Bronchial epithelial cell (primary cell): ENCODE results near the gene TMIGD2. TPM values are rescaled to one million over a fixed set of nuclear protein-coding genes. Genes with fewer than 3 reads are reported as not detected.
"Not testable (repeated sequence)": the region's sequence is repeated elsewhere in the genome, so short reads cannot be mapped to it uniquely, and the experiment has no call there.

Source experiments
- DNase-seq: peaks from one replicate; pipeline ENCODE4 v3.0.0-alpha.2; 2010; ENCODE audit warnings: low read depth
- FAIRE-seq: peaks from 2 replicates; lab custom pipeline; 2011; peaks lifted over from hg19 to GRCh38; lab: Jason Lieb, UNC
- H3K27me3 ChIP-seq: 2 replicates; pipeline ENCODE4 v1.5.1; 2011; ENCODE audit warnings: low read length; ENCODE audit not compliant: control insufficient read depth, insufficient read depth
- H3K36me3 ChIP-seq: 2 replicates; pipeline ENCODE4 v1.5.1; 2011; ENCODE audit warnings: low read length; ENCODE audit not compliant: control insufficient read depth, insufficient read depth
- H3K4me3 ChIP-seq: 2 replicates; pipeline ENCODE4 v1.5.1; 2011; ENCODE audit warnings: mild to moderate bottlenecking, low read depth, low read length, control low read depth
- CTCF ChIP-seq: IDR thresholded peaks from 2 replicates; pipeline ENCODE4 v1.5.1; 2011; ENCODE audit warnings: mild to moderate bottlenecking, moderate library complexity, low read length, control low read depth, inconsistent platforms; ENCODE audit not compliant: insufficient read depth, severe bottlenecking
- total RNA-seq: library from RNA; depleted of rRNA; stranded (reverse); fragments of >200 nt; gene quantifications from 2 replicates; pipeline ENCODE4 v1.2.1, GENCODE V29; 2014

TMIGD2 gene
- total RNA-seq, 1 donor from 2014 or later, result not detected

GRCh38 chr19:4257025-4257424 is 45.2 kb downstream of the TMIGD2 start:
- peaks cover 21% of the 10 kb centered on the region for H3K36me3 ChIP-seq
- TF ChIP-seq CTCF, result no peak
- H3K27me3 ChIP-seq, result no peaks in the 10 kb centered on the region
- no peak for DNase-seq
- FAIRE-seq, result no peak
- no peak overlapping the region for H3K4me3 ChIP-seq

GRCh38 chr19:4256563-4256962 is 45.6 kb downstream of the TMIGD2 start:
- FAIRE-seq, result no peak
- H3K36me3 ChIP-seq, result peaks cover 19% of the 10 kb centered on the region
- no peak for DNase-seq
- TF ChIP-seq CTCF, result no peak
- H3K4me3 ChIP-seq, result no peak overlapping the region
- no peaks in the 10 kb centered on the region for H3K27me3 ChIP-seq

GRCh38 chr19:4246767-4247593 is 55.2 kb downstream of the TMIGD2 start, which contains the start of gene YJU2:
Gene YJU2, plus strand, starts transcription at chr19:4247080. Its CDS starts 67 bp downstream, at chr19:4247147.
- peak within 1 kb of the TSS; percentile 70 for H3K4me3 ChIP-seq
- H3K27me3 ChIP-seq, result no peaks in the 10 kb centered on the region
- peak; percentile 49 for TF ChIP-seq CTCF
- FAIRE-seq (peak; percentile 36), DNase-seq (peak; percentile 96)
- H3K36me3 ChIP-seq, result peaks cover 16% of the 10 kb centered on the region

- DNase-seq, H3K4me3 ChIP-seq, H3K27me3 ChIP-seq, FAIRE-seq: not testable (repeated sequence)
- H3K36me3 ChIP-seq, result peaks cover 13% of the 10 kb centered on the region
Measured at GRCh38 chr19:4245938-4246337, 56.3 kb downstream of the TMIGD2 start.

Other genes starting within 250 kb of the TMIGD2 start
- 15.3 and 29.2 TPM in 2 replicates for gene ZBTB7A, start 235.5 kb downstream of the TMIGD2 start, total RNA-seq
- gene MAP2K2, start 178.3 kb downstream of the TMIGD2 start, total RNA-seq, result 116 and 178 TPM in 2 replicates
- gene CREB3L3, start 148.8 kb downstream of the TMIGD2 start, total RNA-seq, result not detected in 2 replicates
- gene SIRT6, start 119.8 kb downstream of the TMIGD2 start, total RNA-seq, result 11.8 and 14.6 TPM in 2 replicates
- gene ANKRD24, start 119.7 kb downstream of the TMIGD2 start, total RNA-seq, result 0.26 TPM in 2 replicates
- not detected in 2 replicates for gene EBI3, start 72.9 kb downstream of the TMIGD2 start, total RNA-seq
- gene YJU2, start 55.3 kb downstream of the TMIGD2 start, total RNA-seq, result 19.0 and 24.3 TPM in 2 replicates
- gene SHD, start 23.1 kb downstream of the TMIGD2 start, total RNA-seq, result not detected in 2 replicates
- 0.13 and 0.26 TPM in 2 replicates for gene FSD1, start 2.2 kb upstream of the TMIGD2 start, total RNA-seq
- 83.2 and 132 TPM in 2 replicates for gene STAP2, start 36.4 kb upstream of the TMIGD2 start, total RNA-seq
- gene MPND, start 41.2 kb upstream of the TMIGD2 start, total RNA-seq, result 3.7 and 6.4 TPM in 2 replicates
- 23.4 and 55.3 TPM in 2 replicates for gene SH3GL1, start 98.2 kb upstream of the TMIGD2 start, total RNA-seq
- gene CHAF1A, start 100.3 kb upstream of the TMIGD2 start, total RNA-seq, result 3.7 and 7.9 TPM in 2 replicates
- gene UBXN6, start 155.4 kb upstream of the TMIGD2 start, total RNA-seq, result 116 and 119 TPM in 2 replicates
- 35.0 and 45.7 TPM in 2 replicates for gene HDGFL2, start 169.9 kb upstream of the TMIGD2 start, total RNA-seq
- 4.4 and 4.7 TPM in 2 replicates for gene PLIN4, start 216.1 kb upstream of the TMIGD2 start, total RNA-seq
- under 0.01 TPM in 1 of 2 replicates, not detected in the other for gene PLIN5, start 232.8 kb upstream of the TMIGD2 start, total RNA-seq
- gene LRG1, start 237.6 kb upstream of the TMIGD2 start, total RNA-seq, result 0.38 and 1.1 TPM in 2 replicates